ENCODE measurements around the gene NCOR1. TPM values are rescaled to one million over a fixed set of nuclear protein-coding genes. Genes with fewer than 3 reads are reported as not detected.
A peak's percentile ranks its signal among the peaks of the same experiment; 100 is the strongest.

The NCOR1 gene
- polyA plus RNA-seq, 1 experiment, result 127 TPM

DNA sequence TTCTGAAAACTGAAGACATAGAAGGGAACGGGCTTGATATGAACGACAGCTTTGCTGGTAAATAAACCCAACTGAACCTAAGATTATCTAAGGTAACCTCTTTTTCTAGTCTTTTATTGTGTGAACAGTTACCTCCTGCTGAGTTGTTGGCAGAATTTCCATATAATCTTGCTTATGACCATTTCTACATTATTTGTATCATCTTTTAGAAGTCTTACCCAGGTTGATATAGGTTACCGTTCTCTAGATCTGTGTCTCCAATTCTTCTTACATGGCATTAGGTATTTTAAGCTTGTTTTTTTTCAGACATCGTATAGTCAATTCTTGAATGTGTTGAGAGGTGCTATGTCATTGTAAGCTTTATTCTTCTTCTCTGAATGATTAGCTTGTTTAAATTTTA lies 191.5 kb downstream of the NCOR1 start:
- Histone ChIP-seq H3K9me3 (ENCODE audit: control insufficient read depth, insufficient read depth, low read length) (no peaks in the 10 kb centered on the region), H3K27ac (ENCODE audit: low read depth, low read length) (no peak overlapping the region), H3K4me3 (ENCODE audit: low read depth, low read length) (no peak overlapping the region), H3K27me3 (ENCODE audit: control insufficient read depth, insufficient read depth, low read length) (no peaks in the 10 kb centered on the region)
- no peak for TF ChIP-seq CTCF (IDR thresholded peaks at IDR 0.05; ENCODE audit: low read depth, low read length)
- ChIA-PET CTCF (no interaction called here), POLR2A (no interaction called here)
- DNase-seq (ENCODE audit: low read depth, low spot score), result no peak

- no peak for DNase-seq (ENCODE audit: low read depth, low spot score)
- ChIA-PET CTCF (no interaction called here), POLR2A (no interaction called here)
- Histone ChIP-seq H3K4me3 (ENCODE audit: low read depth, low read length) (no peak overlapping the region), H3K27ac (ENCODE audit: low read depth, low read length) (no peak overlapping the region), H3K27me3 (ENCODE audit: control insufficient read depth, insufficient read depth, low read length) (no peaks in the 10 kb centered on the region), H3K9me3 (ENCODE audit: control insufficient read depth, insufficient read depth, low read length) (no peaks in the 10 kb centered on the region)
- TF ChIP-seq CTCF (IDR thresholded peaks at IDR 0.05; ENCODE audit: low read depth, low read length), result no peak
Measured at GRCh38 chr17:16019347-16019746, 196.0 kb downstream of the NCOR1 start.

GRCh38 chr17:16013943-16014407 lies 201.4 kb downstream of the NCOR1 start:
- H3K27ac ChIP-seq (ENCODE audit: low read depth, low read length), result peak overlapping the region; percentile 52
- DNase-seq (ENCODE audit: low read depth, low spot score), result peak; percentile 59
- POLR2A ChIA-PET, result interaction anchor here (0.6 to 1.5 kb wide), 2 partner anchors 9 to 336 kb away, joined by 3 to 7 read pairs; no protein-coding TSS in a partner anchor
- H3K9me3 ChIP-seq (ENCODE audit: control insufficient read depth, insufficient read depth, low read length), result no peaks in the 10 kb centered on the region
- CTCF ChIA-PET, result interaction anchor here (1.0 to 1.7 kb wide), 3 partner anchors 8 to 197 kb away, joined by 3 to 8 read pairs (median 3); no protein-coding TSS in a partner anchor
- H3K27me3 ChIP-seq (ENCODE audit: control insufficient read depth, insufficient read depth, low read length), result no peaks in the 10 kb centered on the region
- peak; percentile 84 for TF ChIP-seq CTCF (IDR thresholded peaks at IDR 0.05; ENCODE audit: low read depth, low read length)
- no peak overlapping the region for H3K4me3 ChIP-seq (ENCODE audit: low read depth, low read length)

DNA sequence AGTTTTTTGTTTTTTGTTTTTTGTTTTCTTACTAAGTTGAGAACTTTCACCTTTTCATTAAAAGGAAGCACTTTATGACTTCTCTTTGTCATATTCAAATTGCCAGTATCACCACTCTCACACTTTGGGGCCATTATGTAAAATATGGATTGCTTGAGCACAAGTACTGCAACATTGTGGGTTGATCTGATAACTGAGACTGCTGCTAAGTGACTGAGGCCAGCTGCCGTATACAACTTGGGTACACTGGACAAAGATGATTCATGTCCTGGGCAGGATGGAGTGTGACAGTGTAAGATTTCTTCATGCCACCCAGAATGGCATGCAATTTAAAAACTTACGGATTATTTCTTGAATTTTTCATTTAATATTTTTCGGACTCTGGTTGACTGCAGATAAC lies 207.9 kb downstream of the NCOR1 start:
- DNase-seq (ENCODE audit: low read depth, low spot score), result no peak
- TF ChIP-seq CTCF (IDR thresholded peaks at IDR 0.05; ENCODE audit: low read depth, low read length), result no peak
- CTCF ChIA-PET, result no interaction called here
- Histone ChIP-seq H3K27me3 (ENCODE audit: control insufficient read depth, insufficient read depth, low read length) (no peaks in the 10 kb centered on the region), H3K27ac (ENCODE audit: low read depth, low read length) (no peak overlapping the region), H3K4me3 (ENCODE audit: low read depth, low read length) (no peak overlapping the region), H3K9me3 (ENCODE audit: control insufficient read depth, insufficient read depth, low read length) (no peaks in the 10 kb centered on the region)
- POLR2A ChIA-PET, result no interaction called here

DNA sequence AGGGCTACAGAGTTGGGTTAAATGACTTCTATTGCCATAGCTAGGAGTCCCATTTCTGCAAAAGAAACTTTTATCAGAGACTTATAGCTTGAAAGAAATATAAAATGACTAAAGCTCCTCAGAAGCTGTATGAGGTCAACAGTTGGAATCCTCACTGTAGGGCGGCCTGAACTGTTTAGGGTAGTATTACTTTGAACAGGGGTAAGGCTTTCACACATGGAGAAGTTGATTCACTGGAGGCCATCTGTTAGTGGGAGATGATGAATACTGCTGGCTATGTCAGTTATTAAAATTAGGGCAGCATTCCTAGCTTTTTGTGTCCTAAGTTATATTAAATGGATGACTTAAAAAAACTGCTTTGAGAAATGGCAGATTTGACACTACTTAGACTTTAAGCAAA lies 209.7 kb downstream of the NCOR1 start:
- no peak overlapping the region for H3K27ac ChIP-seq (ENCODE audit: low read depth, low read length)
- no peak for DNase-seq (ENCODE audit: low read depth, low spot score)
- no peak overlapping the region for H3K4me3 ChIP-seq (ENCODE audit: low read depth, low read length)
- no peaks in the 10 kb centered on the region for H3K9me3 ChIP-seq (ENCODE audit: control insufficient read depth, insufficient read depth, low read length)
- ChIA-PET CTCF (interaction anchor here (1.1 kb wide), 1 partner anchor 9 kb away, joined by 3 read pairs; no protein-coding TSS in a partner anchor), POLR2A (interaction anchor here (2.3 kb wide), 1 partner anchor 8 kb away, joined by 7 read pairs; no protein-coding TSS in a partner anchor)
- TF ChIP-seq CTCF (IDR thresholded peaks at IDR 0.05; ENCODE audit: low read depth, low read length), result no peak
- no peaks in the 10 kb centered on the region for H3K27me3 ChIP-seq (ENCODE audit: control insufficient read depth, insufficient read depth, low read length)
